ENCODE measurements around the gene APBB2. TPM values are rescaled to one million over a fixed set of nuclear protein-coding genes. Genes with fewer than 3 reads are reported as not detected.

The APBB2 gene
- total and polyA plus RNA-seq, 10 of the 15 experiments (the other 5 are each of a cell fraction or from before 2014, with no cell fraction given), result 2.7 to 24.6 (median 19.0) TPM

GRCh38 chr4:41183021-41183553, 31.3 kb downstream of the APBB2 start (continued):
- TF ChIP-seq EZH2 (IDR thresholded peaks at IDR 0.05; ENCODE audit: borderline replicate concordance, control insufficient read depth, low read depth, low read length), result no peak

GRCh38 chr4:41181037-41181436, 33.3 kb downstream of the APBB2 start:
- Histone ChIP-seq H3K4me3 (no peak overlapping the region), H3K79me2 (ENCODE audit: control insufficient read depth, insufficient read depth, low read length) (peaks cover 39% of the 10 kb centered on the region), H2AFZ (ENCODE audit: control insufficient read depth, low read depth, low read length) (no peak overlapping the region), H4K20me1 (ENCODE audit: control insufficient read depth, insufficient read depth) (no peaks in the 10 kb centered on the region), H3K9ac (ENCODE audit: control insufficient read depth, insufficient read depth, low read length) (no peak overlapping the region), H3K4me1 (ENCODE audit: control insufficient read depth, insufficient read depth, low read length) (peaks cover 8% of the 10 kb centered on the region), H3K9me3 (replicated peaks; ENCODE audit: control insufficient read depth, insufficient read depth, low read length) (no peaks in the 10 kb centered on the region; the same call in 1 of the 3 replicates), H3K36me3 (ENCODE audit: control insufficient read depth in 2 of 2, insufficient read depth in 2 of 2, low read length in 1 of 2) (no peaks in the 10 kb centered on the region), H3K4me2 (ENCODE audit: control insufficient read depth, insufficient read depth) (no peak overlapping the region), H3K27me3 (replicated peaks in 1 of 2; ENCODE audit: control insufficient read depth in 2 of 2, insufficient read depth in 2 of 2, low read length in 1 of 2) (no peaks in the 10 kb centered on the region), H3K27ac (ENCODE audit: control insufficient read depth, insufficient read depth) (no peak overlapping the region)
- no peak for ATAC-seq
- ChIA-PET POLR2A (interaction anchor here (1.7 kb wide), 1 partner anchor 19 kb away, joined by 4 read pairs; no protein-coding TSS in a partner anchor), CTCF (interaction anchor here (1.0 to 2.2 kb wide), 4 partner anchors 9 to 202 kb away, joined by 3 to 11 read pairs (median 4); no protein-coding TSS in a partner anchor), SMC1A (ENCODE audit: uncharacterized antibody, unreplicated experiment) (interaction anchor here (1.0 to 2.0 kb wide), 7 partner anchors 10 to 192 kb away, joined by 3 to 6 read pairs (median 4); no protein-coding TSS in a partner anchor), RAD21 (ENCODE audit: unreplicated experiment) (interaction anchor here (0.7 to 1.7 kb wide), 4 partner anchors 12 to 825 kb away, joined by 3 to 5 read pairs (median 4); no protein-coding TSS in a partner anchor)
- no TSS peak for BruUV-seq (replicated peaks)
- no peak for FAIRE-seq
- no peak for DNase-seq (ENCODE audit: low read depth, low spot score)
- no peak for TF ChIP-seq EGR1 (IDR thresholded peaks at IDR 0.05; ENCODE audit: borderline replicate concordance in 1 of 2, low read depth in 2 of 2, low read length in 2 of 2)
- TF ChIP-seq POLR2AphosphoS2 (IDR thresholded peaks at IDR 0.05; ENCODE audit: low read depth, low read length), result no peak
- no peak for TF ChIP-seq ZNF274 (IDR thresholded peaks at IDR 0.05; ENCODE audit: insufficient read depth, insufficient read length)
- no peak for TF ChIP-seq PML (IDR thresholded peaks at IDR 0.05; ENCODE audit: low read length)
- TF ChIP-seq, protein P1, sequence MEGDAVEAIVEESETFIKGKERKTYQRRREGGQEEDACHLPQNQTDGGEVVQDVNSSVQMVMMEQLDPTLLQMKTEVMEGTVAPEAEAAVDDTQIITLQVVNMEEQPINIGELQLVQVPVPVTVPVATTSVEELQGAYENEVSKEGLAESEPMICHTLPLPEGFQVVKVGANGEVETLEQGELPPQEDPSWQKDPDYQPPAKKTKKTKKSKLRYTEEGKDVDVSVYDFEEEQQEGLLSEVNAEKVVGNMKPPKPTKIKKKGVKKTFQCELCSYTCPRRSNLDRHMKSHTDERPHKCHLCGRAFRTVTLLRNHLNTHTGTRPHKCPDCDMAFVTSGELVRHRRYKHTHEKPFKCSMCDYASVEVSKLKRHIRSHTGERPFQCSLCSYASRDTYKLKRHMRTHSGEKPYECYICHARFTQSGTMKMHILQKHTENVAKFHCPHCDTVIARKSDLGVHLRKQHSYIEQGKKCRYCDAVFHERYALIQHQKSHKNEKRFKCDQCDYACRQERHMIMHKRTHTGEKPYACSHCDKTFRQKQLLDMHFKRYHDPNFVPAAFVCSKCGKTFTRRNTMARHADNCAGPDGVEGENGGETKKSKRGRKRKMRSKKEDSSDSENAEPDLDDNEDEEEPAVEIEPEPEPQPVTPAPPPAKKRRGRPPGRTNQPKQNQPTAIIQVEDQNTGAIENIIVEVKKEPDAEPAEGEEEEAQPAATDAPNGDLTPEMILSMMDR (IDR thresholded peaks at IDR 0.05 in 2 of 3, conservative IDR thresholded peaks at IDR 0.05 in 1 of 3; ENCODE audit: control insufficient read depth in 2 of 3, extremely low read depth in 1 of 3, insufficient read depth in 1 of 3, low read depth in 3 of 3, low read length in 3 of 3), result no peak
- no peak for TF ChIP-seq IKZF2 (IDR thresholded peaks at IDR 0.05)
- TF ChIP-seq BMI1 (IDR thresholded peaks at IDR 0.05; ENCODE audit: borderline replicate concordance), result no peak
- TF ChIP-seq NKRF (conservative IDR thresholded peaks at IDR 0.05), result no peak
- in situ Hi-C loops (cut with MboI), result loop anchor here (25.0 kb wide), 1 partner anchor 1819 kb away; the partner anchor contains the start of gene RFC1
- intact Hi-C loops (cut with micrococcal nuclease; ENCODE audit: unreplicated experiment), result no loop called here
- 97% methylated on average over 6 of the region's 6 CpGs for WGBS (ENCODE audit: insufficient coverage, insufficient replicate concordance, low lambda C conversion rate, missing lambda C conversion rate)
